GM12878 (cell line): ENCODE measurements around the gene IL18R1. TPM values are rescaled to one million over a fixed set of nuclear protein-coding genes. Genes with fewer than 3 reads are reported as not detected.

Experiments used
- ATAC-seq: fragments of 200-7000 bp; cut with Tn5 transposase; 3 replicates; pipeline ENCODE4 v1.9.1; 2020; ENCODE audit warnings: mild to moderate bottlenecking, moderate library complexity
- BruUV-seq: library from RNA; stranded (reverse); fragments of 400-500 nt; replicated peaks from 2 replicates; lab custom pipeline; 2021; lab: Mats Ljungman, UMichigan
- CTCF ChIA-PET: fragments of 300-600 bp; sonication (Branson Sonifier 250); formaldehyde crosslinking; extraction: SDS; loops from one replicate; lab custom pipeline; 2021; ENCODE audit warnings: inconsistent platforms; lab: Yijun Ruan, JAX
- POLR2A ChIA-PET: fragments of 350-600 bp; formaldehyde crosslinking; extraction: SDS; loops from one replicate; lab custom pipeline; 2021; ENCODE audit warnings: inconsistent platforms; lab: Charles Lee
- RAD21 ChIA-PET: fragments of 300-600 bp; sonication (Branson Sonifier 250); formaldehyde crosslinking; loops from one replicate; lab custom pipeline; 2023; ENCODE audit warnings: antibody characterized with exemption; ENCODE audit not compliant: unreplicated experiment; lab: Charles Lee
- SMC1A ChIA-PET: fragments of 300-600 bp; sonication (Branson Sonifier 250); formaldehyde crosslinking; loops from one replicate; lab custom pipeline; 2023; ENCODE audit not compliant: unreplicated experiment, uncharacterized antibody; lab: Charles Lee
- DNase-seq: peaks from one replicate; pipeline ENCODE4 v3.0.0-alpha.2; 2011; ENCODE audit warnings: low read depth, low spot score
- FAIRE-seq: peaks from 3 replicates; lab custom pipeline; 2011; peaks lifted over from hg19 to GRCh38; lab: Jason Lieb, UNC
- H2AFZ ChIP-seq: 2 replicates; pipeline ENCODE4 v1.6.0; 2011; ENCODE audit warnings: low read depth, low read length, control low read depth; ENCODE audit not compliant: control insufficient read depth
- H3K27ac ChIP-seq: 2 replicates; pipeline ENCODE4 v1.5.1; 2011; ENCODE audit warnings: control low read depth; ENCODE audit not compliant: control insufficient read depth, insufficient read depth
- H3K27me3 ChIP-seq, 2 experiments: replicated peaks in 1 of 2; 2 replicates each; pipeline versions ENCODE4 v1.6.0 to v1.6.1; 2011; ENCODE audit warnings: low read length in 1 of 2; ENCODE audit not compliant: control insufficient read depth in 2 of 2, insufficient read depth in 2 of 2
- H3K36me3 ChIP-seq, 2 experiments: 2 replicates each; pipeline ENCODE4 v1.5.1; 2011; ENCODE audit warnings: low read length in 1 of 2; ENCODE audit not compliant: control insufficient read depth in 2 of 2, insufficient read depth in 2 of 2
- H3K4me1 ChIP-seq: 2 replicates; pipeline ENCODE4 v1.6.1; 2011; ENCODE audit warnings: mild to moderate bottlenecking, low read length, moderate library complexity, mixed read lengths; ENCODE audit not compliant: control insufficient read depth, insufficient read depth
- H3K4me2 ChIP-seq: 2 replicates; pipeline ENCODE4 v1.6.0; 2011; ENCODE audit warnings: control low read depth; ENCODE audit not compliant: control insufficient read depth, insufficient read depth
- H3K4me3 ChIP-seq: fragments of 200-600 bp; sonication (generic); 2 replicates; pipeline ENCODE4 v1.5.1; 2016
- H3K79me2 ChIP-seq: 2 replicates; pipeline ENCODE4 v1.6.0; 2011; ENCODE audit warnings: low read length; ENCODE audit not compliant: control insufficient read depth, insufficient read depth
- H3K9ac ChIP-seq: 2 replicates; pipeline ENCODE4 v1.8.0; 2011; ENCODE audit warnings: low read length, control low read depth, mixed read lengths; ENCODE audit not compliant: control insufficient read depth, insufficient read depth
- H3K9me3 ChIP-seq: replicated peaks from 3 replicates; pipeline ENCODE4 v1.5.1; 2011; ENCODE audit warnings: mild to moderate bottlenecking, low read length; ENCODE audit not compliant: control insufficient read depth, insufficient read depth
- H4K20me1 ChIP-seq: 2 replicates; pipeline ENCODE4 v1.6.0; 2011; ENCODE audit not compliant: control insufficient read depth, insufficient read depth
- ATF7 ChIP-seq: fragments of 450-650 bp; IDR thresholded peaks from 2 replicates; pipeline ENCODE4 v1.6.1; 2016; ENCODE audit warnings: low read depth, mild to moderate bottlenecking
- BCL3 ChIP-seq: IDR thresholded peaks from 2 replicates; pipeline ENCODE4 v1.6.1; 2011; ENCODE audit warnings: borderline replicate concordance, low read depth, mild to moderate bottlenecking, moderate library complexity, low read length; ENCODE audit not compliant: insufficient read depth, poor library complexity, severe bottlenecking
- CEBPB ChIP-seq, 2 experiments: fragments of 150-350 bp in 1 of 2; IDR thresholded peaks; 2 replicates each; pipeline ENCODE4 v1.6.1; 2012 to 2014; ENCODE audit warnings: low read depth in 2 of 2, low read length in 2 of 2, borderline replicate concordance in 1 of 2, inconsistent platforms in 1 of 2
- IRF5 ChIP-seq: fragments of 450-650 bp; IDR thresholded peaks from 2 replicates; pipeline ENCODE4 v1.6.1; 2017; ENCODE audit warnings: borderline replicate concordance
- KAT2A ChIP-seq: conservative IDR thresholded peaks from 2 replicates; pipeline ENCODE4 v1.6.1; 2011; ENCODE audit warnings: low read depth, low read length; ENCODE audit not compliant: control insufficient read depth
- KLF5 ChIP-seq: fragments of 450-650 bp; IDR thresholded peaks from 2 replicates; pipeline ENCODE4 v1.6.1; 2014; ENCODE audit warnings: mild to moderate bottlenecking; ENCODE audit not compliant: partially characterized antibody
- MAX ChIP-seq: IDR thresholded peaks from 2 replicates; pipeline ENCODE4 v1.6.1; 2012; ENCODE audit warnings: low read depth, low read length, improper control_type of control experiment
- NR2C2 ChIP-seq: IDR thresholded peaks from 2 replicates; pipeline ENCODE4 v1.6.1; 2011; ENCODE audit warnings: borderline replicate concordance, low read depth; ENCODE audit not compliant: control insufficient read depth, insufficient read length
- NR2F1 ChIP-seq: fragments of 450-650 bp; conservative IDR thresholded peaks from 2 replicates; pipeline ENCODE4 v1.6.1; 2017; ENCODE audit warnings: mild to moderate bottlenecking
- RB1 ChIP-seq: fragments of 450-650 bp; formaldehyde crosslinking; IDR thresholded peaks from 2 replicates; pipeline ENCODE4 v1.6.1; 2017; ENCODE audit warnings: mild to moderate bottlenecking, borderline replicate concordance
- RCOR1 ChIP-seq: conservative IDR thresholded peaks from 2 replicates; pipeline ENCODE4 v1.6.1; 2012; ENCODE audit warnings: low read depth, low read length, improper control_type of control experiment
- RELA ChIP-seq: fragments of 450-650 bp; IDR thresholded peaks from 2 replicates; pipeline ENCODE4 v1.8.0; 2014; ENCODE audit warnings: borderline replicate concordance; ENCODE audit not compliant: partially characterized antibody
- SIX5 ChIP-seq: IDR thresholded peaks from 2 replicates; pipeline ENCODE4 v1.6.1; 2011; ENCODE audit warnings: mild to moderate bottlenecking, low read depth, low read length, moderate library complexity; ENCODE audit not compliant: severe bottlenecking
- YY1 ChIP-seq: IDR thresholded peaks from 2 replicates; pipeline ENCODE4 v1.6.1; 2011; ENCODE audit warnings: low read depth, mild to moderate bottlenecking, low read length
- WGBS: methylation state at CpG from one replicate; pipeline ENCODE4 v1.1.6; 2016; ENCODE audit warnings: low lambda C conversion rate; ENCODE audit not compliant: insufficient replicate concordance, insufficient coverage; ENCODE audit errors: missing lambda C conversion rate; 5-methylcytosine and 5-hydroxymethylcytosine counted together
- in situ Hi-C: fragments of 300-500 bp; cut with MboI; formaldehyde crosslinking; loops from 9 replicates; pipeline ENCODE4 v1.14.3; 2018; ENCODE audit warnings: mixed read lengths
- intact Hi-C: fragments of 100-400 bp; cut with micrococcal nuclease; formaldehyde crosslinking; loops from one replicate; pipeline ENCODE4 v1.14.2; 2022; ENCODE audit not compliant: unreplicated experiment
- polyA plus RNA-seq, 11 experiments: library from polyadenylated mRNA; depleted of rRNA in 4 of 11; unstranded in 6 of 11; stranded (reverse) in 5 of 11; fragments of >200 nt; fragmentation: Nextera tagmentation in 4 of 11; fragmentation: Illumina TruSeq in 1 of 11; extraction: Ambion mirVana in 4 of 11; extraction: Trizol in 1 of 11; gene quantifications; 1 replicate in 1 of 11; 2 replicates in 10 of 11; pipeline versions ENCODE4 v1.2.1 to v1.2.3, GENCODE V29; 2011 to 2016; ENCODE audit warnings: inconsistent platforms in 2 of 11, missing spikeins in 2 of 11, low read depth in 1 of 11
- total RNA-seq, 4 experiments: library from RNA; depleted of rRNA in 3 of 4; stranded (reverse); fragments of >200 nt in 3 of 4; fragmentation: Illumina TruSeq in 1 of 4; extraction: Trizol in 1 of 4; gene quantifications; 2 replicates each; pipeline versions ENCODE4 v1.2.1 to v1.2.3, GENCODE V29; 2013 to 2021

Gene IL18R1
- total and polyA plus RNA-seq, 10 of the 15 experiments (the other 5 are each of a cell fraction or from before 2014, with no cell fraction given): 3.5 to 15.5 (median 11.1) TPM

GRCh38 chr2:102334486-102334885 is 21.1 kb upstream of the IL18R1 start (continued):
- no peak for TF ChIP-seq MAX
- TF ChIP-seq RB1: no peak
- no peak for TF ChIP-seq NR2F1
- no peak for TF ChIP-seq KAT2A
- TF ChIP-seq BCL3: no peak

- POLR2A ChIA-PET: no interaction called here
- DNase-seq: no peak
- no peak for TF ChIP-seq IRF5
- TF ChIP-seq RCOR1: no peak
- no peak for TF ChIP-seq ATF7
- TF ChIP-seq CEBPB (IDR thresholded peaks at IDR 0.05; ENCODE audit: borderline replicate concordance in 1 of 2, low read depth in 2 of 2, low read length in 2 of 2): no peak
- no peak for TF ChIP-seq KLF5
- no peak for TF ChIP-seq RELA
- no peak for TF ChIP-seq NR2C2
- no peak for TF ChIP-seq YY1
- TF ChIP-seq SIX5: no peak
- Histone ChIP-seq H3K4me2 (no peak overlapping the region), H3K4me1 (no peaks in the 10 kb centered on the region), H2AFZ (no peak overlapping the region), H4K20me1 (no peaks in the 10 kb centered on the region), H3K27ac (no peak overlapping the region), H3K79me2 (no peaks in the 10 kb centered on the region), H3K27me3 (peaks cover 0 to 5% of the 10 kb centered on the region in 2 experiments; a peak in 1 of 4 replicates), H3K36me3 (no peaks in the 10 kb centered on the region), H3K9ac (no peak overlapping the region), H3K4me3 (no peak overlapping the region), H3K9me3 (no peaks in the 10 kb centered on the region; the same call in 2 of the 3 replicates)
- in situ Hi-C loops (no loop called here), intact Hi-C loops (no loop called here)
- 36% methylated on average over 8 of the region's 8 CpGs for WGBS
- no TSS peak for BruUV-seq
- no peak for FAIRE-seq
- CTCF ChIA-PET: interaction anchor here (0.9 to 1.3 kb wide), 3 partner anchors 34 to 330 kb away, joined by 3 to 5 read pairs (median 4); no protein-coding TSS in a partner anchor
- no peak for ATAC-seq
- RAD21 ChIA-PET: no interaction called here
- SMC1A ChIA-PET: interaction anchor here (1.4 kb wide), 1 partner anchor 14 kb away, joined by 3 read pairs; no protein-coding TSS in a partner anchor
Measured at GRCh38 chr2:102335871-102336366, 19.7 kb upstream of the IL18R1 start.
